GM18867 (cell line): Measurements from ENCODE around the gene NPIPB6.
"Not testable (repeated sequence)": the region's sequence is repeated elsewhere in the genome, so short reads cannot be mapped to it uniquely, and the experiment has no call there.

Source experiments
- ATAC-seq: cut with Tn5 transposase; IDR thresholded peaks from one replicate; pipeline ENCODE4 v1.9.1; 2021; ENCODE audit warnings: mild to moderate bottlenecking, moderate library complexity; ENCODE audit not compliant: unreplicated experiment

NPIPB6 gene

DNA sequence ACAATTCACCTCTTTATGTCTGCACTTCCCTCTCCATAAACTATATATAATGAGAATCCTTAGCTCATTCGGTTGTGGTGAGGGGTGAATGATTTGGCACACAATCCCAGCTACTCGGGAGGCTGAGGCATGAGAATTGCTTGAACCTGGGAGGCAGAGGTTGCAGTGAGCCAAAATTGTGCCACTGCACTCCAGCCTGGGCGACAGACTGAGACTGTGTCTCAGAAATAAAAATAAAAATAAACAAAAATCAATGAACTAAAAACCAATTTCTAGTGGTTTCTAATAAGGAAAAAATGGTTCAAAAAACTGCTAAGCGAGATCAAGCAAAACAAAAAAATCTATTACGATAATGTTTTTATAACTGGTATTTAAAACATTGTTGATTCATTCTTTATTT, at the start of gene NPIPB6:
NPIPB6 (minus strand) TSS at position 101 of the 400 bp plus-strand sequence. CDS start 686 bp downstream, outside the sequence.
- not testable (repeated sequence) for ATAC-seq

DNA sequence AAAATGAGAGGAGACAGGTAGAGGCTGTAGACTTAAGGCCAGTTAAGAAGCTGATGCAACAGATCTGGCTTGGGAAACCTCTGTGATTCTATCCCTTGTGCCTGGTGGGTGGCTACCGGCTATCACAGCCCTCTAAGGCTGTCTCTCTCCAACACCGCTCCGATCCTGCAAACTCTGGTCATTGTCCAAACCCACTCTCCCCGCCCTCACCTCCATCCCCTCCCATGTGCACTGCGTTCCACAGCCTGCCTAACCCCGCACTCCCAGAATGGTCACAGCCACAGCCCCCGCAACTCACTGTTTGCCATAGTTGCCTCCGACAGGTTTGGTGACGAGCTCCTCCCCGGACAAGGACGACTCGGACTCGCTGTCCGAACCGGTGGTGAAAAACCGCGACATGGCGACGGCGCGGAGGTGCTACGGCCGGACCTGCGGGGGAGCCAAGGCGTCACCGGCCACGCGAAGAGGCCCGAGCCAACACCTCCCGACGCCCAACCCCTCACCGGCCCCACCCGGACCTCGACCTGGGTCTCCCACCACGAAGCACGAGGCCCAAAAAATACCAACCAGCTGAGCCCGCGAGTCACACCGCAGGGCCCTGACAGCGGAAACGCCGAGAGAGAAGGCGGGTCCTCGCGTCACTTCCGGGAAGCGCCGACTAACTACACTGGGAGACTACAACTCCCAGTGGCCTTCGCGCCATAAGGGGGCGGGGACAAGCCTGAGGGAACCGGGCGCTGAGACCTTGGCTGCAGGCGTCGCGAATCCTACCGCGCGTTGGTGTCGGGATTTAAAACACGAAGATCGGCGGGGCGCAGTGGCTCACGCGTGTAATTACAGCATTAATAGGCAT, 40.1 kb upstream of the NPIPB6 start, which contains the start of gene EIF3CL:
EIF3CL (minus strand) TSS at position 622 of the 853 bp plus-strand sequence; CDS start at position 399, 223 bp downstream.
- peak; percentile 97 for ATAC-seq

DNA sequence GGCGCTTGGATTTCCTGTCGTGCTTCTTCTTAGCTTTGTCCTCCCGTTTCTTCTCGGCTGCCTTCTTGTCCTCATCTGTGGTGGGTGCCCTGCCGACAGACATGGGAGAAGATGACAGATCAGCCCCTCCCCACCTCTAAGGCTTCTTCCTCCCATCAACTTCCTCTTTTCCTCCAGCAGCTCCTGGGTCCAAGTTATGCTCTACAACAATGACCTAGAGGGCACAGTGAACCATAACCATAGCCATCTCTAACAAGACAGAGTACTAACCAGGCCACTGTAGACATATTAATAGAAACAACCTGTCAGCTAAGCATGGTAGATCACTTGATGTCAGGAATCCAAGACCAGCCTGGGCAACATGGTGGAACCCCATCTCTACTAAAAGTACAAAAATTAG, 28.7 kb upstream of the NPIPB6 start:
- ATAC-seq = not testable (repeated sequence)

DNA sequence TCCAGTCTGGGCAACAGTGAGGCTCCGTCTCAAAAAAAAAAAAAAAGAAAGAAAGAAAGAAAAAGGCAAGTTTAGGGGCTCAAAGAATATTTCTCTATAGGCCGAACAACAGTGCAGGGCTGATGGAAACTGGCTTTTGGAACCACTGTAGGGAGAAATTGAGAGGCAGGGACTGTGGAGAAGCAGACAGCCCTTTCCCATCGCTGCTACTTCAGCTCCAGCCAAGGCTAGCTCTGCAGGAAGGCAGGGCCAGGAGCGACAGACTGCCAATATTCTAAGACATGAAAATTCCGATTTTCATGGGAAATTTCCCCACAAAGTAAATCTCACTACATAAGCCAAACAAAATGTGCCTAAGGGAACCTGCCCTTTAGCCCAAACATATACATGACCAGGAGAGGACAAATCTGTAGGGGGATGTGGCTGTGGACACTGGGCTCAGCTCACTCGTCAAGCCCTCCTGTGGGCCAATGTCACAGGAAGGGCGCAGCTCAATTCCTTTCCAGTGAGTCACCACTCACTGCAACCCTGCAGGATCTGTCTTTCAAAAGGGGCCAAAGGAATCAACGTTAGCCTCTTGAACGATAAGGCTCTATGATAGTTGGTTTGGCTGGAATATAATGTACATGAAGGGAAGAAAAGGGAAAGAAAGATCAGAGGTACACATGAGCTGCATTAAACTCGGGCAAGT, 19.0 kb upstream of the NPIPB6 start:
- not testable (repeated sequence) for ATAC-seq

DNA sequence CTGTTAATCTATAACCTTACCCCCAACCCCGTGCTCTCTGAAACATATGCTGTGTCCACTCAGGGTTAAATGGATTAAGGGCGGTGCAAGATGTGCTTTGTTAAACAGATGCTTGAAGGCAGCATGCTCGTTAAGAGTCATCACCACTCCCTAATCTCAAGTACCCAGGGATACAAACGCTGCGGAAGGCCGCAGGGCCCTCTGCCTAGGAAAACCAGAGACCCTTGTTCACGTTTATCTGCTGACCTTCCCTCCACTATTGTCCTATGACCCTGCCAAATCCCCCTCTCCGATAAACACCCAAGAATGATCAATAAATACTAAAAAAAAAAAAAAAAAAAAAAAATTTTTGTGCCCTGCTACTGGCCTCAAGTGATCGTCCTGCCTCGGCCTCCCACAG, 14.5 kb upstream of the NPIPB6 start:
- ATAC-seq = not testable (repeated sequence)

DNA sequence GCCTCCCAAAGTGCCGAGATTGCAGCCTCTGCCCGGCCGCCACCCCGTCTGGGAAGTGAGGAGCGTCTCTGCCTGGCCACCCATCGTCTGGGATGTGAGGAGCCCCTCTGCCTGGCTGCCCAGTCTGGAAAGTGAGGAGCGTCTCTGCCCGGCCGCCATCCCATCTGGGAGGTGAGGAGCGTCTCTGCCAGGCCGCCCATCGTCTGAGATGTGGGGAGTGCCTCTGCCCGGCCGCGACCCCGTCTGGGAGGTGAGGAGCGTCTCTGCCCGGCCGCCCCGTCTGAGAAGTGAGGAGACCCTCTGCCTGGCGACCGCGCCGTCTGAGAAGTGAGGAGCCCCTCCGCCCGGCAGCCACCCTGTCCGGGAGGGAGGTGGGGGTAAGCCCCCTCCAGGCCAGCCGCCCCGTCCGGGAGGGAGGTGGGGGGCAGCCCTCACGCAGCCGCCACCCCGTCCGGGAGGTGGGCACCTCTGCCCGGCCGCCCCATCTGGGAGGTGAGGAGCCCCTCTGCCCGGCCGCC, 13.9 kb upstream of the NPIPB6 start:
- ATAC-seq = not testable (repeated sequence)

DNA sequence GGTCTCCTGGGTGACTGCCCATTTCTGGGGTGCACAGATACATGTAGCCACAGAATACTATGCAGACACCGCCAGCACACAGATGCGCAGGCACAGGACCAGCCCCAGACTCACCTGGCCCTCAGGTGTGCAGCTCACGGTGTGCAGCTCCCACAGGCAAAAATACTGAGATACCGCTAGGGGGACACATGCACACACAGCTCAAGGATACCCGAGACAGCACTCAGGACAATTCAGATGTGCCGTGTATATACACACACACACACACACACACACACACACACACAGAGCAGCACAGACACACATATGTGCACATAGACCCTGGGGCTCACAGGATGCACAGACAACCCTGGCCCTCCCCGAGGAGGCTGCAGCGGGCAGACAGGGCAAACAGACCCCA, 11.8 kb upstream of the NPIPB6 start:
- not testable (repeated sequence) for ATAC-seq

DNA sequence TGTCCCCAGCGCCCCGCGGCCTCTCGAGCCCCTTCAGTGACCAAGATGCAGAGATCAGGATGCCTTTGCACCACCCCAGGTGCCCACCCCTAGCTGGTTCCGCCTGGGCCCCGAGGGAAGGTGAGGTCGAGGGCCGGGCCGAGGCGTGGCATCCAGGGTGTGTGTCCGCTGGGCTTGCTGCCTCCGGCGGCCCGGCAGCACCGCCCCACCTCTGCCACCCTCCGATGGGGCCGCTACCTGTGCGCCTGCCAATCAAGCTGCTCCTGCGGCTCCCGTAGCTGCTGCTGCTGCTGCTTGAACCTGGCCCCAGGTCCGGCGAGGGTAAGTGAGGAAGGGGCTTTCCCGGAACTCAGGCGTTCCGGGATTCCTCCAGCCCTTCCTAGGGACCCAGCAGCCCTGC, 11.0 kb upstream of the NPIPB6 start:
- not testable (repeated sequence) for ATAC-seq

DNA sequence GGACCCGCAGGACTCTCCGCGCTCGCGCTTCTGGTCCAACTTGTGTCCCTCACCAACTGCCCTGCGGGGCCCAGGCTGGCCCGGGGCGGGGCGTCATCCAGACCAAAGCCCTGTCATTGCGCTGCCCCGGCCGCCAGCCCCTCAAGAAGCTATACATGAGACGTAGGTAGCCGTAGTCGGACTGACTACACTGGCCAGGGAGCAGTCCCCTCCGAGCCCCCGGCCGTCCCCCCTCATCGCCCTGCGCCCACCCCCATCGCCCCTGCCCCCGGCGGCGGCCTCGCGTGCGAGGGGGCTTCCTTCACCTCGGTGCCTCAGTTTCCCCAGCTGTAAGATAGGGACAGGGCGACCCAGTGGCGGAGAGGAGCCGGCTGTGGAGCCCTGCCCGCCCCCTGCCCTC, 4.6 kb upstream of the NPIPB6 start:
- ATAC-seq = not testable (repeated sequence)

DNA sequence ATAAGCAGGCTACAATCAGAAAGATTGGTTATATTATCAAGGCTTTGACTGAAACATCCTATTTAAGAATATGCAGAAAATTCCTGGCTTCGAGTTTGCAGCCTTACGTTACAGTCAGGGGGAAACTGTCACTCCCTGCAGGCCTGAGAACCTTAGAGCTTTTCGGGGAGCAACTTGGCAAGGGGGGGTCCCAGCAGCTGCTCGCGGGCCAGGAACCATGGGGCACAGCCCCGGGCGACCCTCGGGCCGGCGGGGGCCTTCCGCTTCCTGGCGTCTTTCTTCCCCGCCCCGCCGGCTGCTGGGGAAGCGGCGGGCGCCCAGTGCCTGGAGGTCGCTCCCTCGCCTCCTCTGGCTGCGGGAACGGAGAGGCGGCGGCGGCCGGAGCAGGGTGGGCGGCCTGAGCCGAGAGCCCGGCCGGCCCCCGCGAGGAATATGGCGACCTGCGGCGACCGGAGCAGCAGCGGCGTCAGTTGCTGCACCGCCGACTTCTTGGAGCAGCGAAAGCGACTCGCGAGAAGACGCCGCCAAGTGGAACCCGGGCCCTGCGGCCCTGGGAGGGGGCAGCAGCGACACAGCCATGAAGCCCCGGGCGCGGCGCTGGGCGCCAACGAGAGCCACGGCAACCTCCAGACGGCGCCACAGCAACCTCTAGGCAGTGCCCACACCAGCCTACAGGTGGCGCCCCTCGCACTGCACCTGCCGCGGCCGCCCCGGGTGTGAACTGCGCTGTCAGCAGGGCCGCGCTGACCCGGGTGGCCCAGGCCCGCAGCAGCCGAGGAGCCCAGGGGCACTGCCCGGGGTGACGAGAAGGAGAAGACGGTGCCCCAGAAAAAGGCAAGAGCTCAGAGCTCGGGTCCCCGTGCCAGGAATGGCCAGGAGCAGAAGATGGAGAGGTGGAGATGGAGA, 1.2 kb upstream of the NPIPB6 start:
- peak; percentile 97 for ATAC-seq

DNA sequence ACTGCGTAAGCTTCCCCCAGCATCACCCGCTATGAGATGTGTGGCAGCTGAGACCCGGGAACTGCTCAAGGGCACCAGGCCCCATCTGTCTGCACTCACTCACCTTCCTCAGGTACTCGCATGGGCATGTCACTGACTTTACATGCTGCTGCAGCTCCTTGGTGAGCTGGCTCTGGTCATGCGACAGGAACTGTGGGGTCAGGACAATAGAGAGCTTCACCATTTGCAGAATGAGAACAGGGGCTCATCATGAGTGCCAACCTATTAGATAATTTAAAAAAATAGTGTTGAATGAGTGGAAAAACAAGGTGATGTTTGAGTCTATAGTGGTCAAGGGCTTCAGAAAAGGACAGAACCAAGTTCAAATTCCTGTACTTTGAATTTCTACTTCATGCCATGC, 708 bp downstream of the NPIPB6 start:
- not testable (repeated sequence) for ATAC-seq

DNA sequence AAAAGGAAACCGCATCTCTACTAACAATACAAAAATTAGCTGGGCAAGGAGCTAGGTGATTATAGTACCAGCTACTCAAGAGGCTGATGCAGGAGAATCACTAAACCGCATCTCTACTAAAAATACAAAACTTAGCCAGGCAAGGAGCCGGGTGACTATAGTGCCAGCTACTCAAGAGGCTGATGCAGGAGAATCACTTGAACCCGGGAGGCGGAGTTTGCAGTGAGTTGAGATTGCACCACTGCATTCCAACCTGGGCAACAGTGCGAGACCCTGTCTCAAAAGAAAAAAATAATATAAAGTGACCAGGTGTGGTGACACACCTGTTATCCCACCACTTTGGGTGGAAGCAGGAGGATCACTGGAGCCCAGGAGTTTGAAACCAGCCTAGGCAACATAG, 25.1 kb downstream of the NPIPB6 start:
- not testable (repeated sequence) for ATAC-seq

DNA sequence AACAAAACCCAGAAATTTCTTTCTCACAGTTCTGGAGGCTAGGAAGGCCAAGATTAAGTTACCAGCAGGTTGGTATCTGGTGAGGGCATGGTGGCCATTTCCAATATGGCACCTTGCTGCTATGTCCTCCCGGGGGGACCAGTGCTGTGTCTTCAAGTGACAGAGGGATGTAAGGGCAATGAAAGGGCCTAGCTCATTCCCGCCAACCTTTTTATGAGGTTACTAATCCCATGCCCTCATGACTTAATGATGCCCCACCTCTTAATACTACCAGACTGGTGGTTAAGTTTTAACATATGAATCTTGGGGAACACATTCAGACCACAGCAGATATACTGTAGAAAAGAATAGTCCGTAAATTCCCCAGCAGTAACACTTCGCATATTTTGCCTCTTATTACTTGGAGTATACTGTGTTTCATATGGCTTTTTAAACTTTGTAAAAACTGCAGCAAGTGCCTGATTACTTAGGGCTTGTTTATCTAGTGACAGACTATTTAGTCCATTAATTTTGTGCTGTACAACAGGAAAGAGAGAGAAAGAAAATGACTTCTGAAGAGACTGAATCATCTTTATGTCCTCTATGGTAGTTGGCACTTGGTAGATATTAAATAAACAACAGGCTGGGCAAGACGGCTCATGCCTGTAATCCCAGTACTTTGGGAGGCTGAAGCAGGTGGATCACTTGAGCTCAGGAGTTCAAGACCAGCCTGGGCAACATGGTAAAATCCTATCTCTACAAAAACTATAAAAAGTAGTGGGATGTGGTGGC, 26.2 kb downstream of the NPIPB6 start:
- ATAC-seq = not testable (repeated sequence)

DNA sequence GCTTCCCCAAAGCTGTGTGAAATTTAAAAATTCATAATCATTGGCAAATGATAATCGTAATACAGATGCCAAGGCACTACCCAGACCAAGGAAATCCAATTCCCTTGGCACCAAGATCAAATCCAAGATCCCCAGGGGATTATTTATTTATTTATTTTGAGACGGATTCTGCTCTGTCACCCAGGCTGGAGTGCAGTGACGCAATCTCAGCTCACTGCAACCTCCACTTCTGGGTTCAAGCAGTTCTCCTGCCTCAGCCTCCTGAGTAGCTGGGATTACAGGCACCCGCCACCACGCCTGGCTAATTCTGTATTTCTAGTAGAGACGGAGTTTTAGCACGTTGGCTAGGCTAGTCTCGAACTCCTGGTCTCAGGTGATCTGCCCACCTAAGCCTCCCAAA, 27.6 kb downstream of the NPIPB6 start:
- not testable (repeated sequence) for ATAC-seq

DNA sequence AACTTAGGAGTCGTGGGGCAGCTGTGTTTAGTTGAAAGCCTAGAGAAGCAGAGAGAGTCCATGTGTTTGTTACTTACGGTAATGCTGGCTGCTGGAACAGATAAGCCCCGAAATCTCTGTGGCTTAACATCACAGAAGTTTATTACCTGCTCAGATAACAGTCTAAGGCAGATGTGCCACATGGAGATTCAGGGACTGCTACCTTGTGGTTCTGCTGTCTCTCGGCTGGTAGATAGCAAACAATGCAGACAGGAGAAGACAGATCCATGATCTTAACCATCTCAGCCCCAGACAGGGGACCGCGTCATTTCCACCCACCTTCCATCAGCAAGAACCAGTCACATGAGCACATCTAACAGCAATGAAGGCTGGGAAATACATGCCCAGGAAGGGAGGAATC, 30.7 kb downstream of the NPIPB6 start:
- ATAC-seq = not testable (repeated sequence)

DNA sequence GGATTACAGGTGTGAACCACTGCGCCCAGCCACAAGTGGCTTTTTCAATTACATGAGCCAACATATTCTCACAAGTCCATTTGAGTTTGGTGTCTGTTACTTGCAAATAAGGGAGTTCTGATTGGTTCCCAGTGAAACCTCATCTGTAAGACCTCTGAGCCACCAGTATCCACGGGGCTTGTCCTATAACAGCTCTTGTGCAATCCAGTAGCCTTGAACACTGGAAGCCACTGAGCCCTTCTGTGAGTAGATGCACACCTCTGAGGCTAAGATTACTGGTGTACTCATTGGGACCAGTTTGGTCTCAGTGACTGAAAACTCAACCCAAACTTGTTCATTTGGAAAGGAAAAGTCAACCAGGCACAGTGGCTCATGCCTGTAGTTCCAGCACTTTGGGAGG, 32.3 kb downstream of the NPIPB6 start:
- not testable (repeated sequence) for ATAC-seq

DNA sequence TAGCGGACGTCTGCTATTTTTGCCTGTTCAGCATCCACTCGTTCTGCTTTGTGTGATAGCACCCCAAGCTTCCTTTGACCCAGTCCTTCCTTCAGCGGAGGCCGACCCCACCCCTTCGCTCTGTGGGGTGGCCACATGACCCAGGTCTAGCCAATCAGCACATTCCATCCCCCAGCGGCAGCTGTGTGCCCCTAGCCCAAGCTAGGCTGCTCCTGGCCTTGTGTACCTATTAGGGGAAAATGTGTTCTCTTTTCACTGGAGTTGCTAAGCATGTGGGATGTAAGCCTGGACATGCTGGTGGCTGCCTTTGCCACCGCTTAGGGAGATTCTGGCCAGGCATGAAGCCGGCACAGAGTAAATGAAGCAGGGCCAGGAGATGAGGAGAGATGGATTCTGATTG, 33.1 kb downstream of the NPIPB6 start:
- not testable (repeated sequence) for ATAC-seq

DNA sequence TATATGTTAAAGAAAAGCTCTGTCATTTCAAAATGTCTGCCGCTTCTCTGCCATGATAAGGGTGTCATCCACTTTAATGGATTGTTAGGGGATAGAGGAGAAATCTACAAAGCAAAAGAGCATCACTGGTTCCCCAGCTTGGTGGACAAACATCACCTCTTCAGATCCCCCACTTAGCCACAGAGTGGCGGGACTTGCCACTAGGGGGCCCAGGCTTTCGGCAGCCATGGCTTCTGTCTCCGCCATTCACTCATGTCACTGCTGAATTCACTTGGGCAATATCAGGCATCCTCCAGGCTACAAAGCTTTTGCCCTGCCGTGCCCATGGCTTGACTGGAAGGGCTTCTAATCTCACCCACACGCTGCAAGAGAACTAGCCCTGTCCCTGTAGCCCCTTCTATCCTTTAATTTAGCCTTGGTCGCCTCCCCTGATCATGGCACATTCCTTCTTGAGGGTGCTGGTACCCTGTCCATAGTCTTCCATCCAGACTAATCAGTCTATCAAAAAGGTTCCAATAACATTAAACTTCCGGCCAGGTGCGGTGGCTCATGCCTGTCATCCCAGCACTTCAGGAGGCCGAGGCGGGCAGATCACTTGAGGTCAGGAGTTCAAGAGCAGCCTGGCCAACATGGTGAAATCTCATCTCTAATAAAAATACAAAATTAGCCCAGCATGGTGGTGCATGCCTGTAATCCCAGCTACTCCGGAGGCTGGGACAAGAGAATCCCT, 36.3 kb downstream of the NPIPB6 start:
- ATAC-seq = no peak

DNA sequence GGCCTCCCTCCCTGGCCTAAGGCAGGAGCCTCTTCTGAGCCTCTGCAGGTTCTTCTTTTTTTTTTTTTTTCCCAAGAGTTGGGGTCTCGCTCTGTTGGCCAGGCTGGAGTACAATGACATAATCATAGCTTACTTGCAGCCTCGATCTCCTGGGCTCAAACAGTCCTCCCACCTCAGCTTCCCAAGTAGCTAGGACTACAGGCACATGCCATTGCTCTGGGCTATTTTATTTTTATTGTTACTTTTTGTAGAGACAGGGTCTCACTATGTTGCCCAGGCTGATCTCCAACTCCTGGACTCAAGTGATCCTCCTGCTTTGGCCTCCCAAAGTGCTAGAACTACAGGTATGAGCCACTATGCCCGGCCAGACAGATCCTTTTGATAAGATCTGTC, 38.4 kb downstream of the NPIPB6 start:
- ATAC-seq = no peak
